K562 (cell line): ENCODE results near the gene ROPN1B. TPM values are rescaled to one million over a fixed set of nuclear protein-coding genes. Genes with fewer than 3 reads are reported as not detected.

Experiments used
- ATAC-seq: fragments of 200-7000 bp; cut with Tn5 transposase; 3 replicates; pipeline ENCODE4 v1.9.1; 2020; ENCODE audit warnings: moderate library complexity
- BruUV-seq: library from RNA; stranded (reverse); fragments of 400-500 nt; replicated peaks from 2 replicates; lab custom pipeline; 2021; lab: Mats Ljungman, UMichigan
- CTCF ChIA-PET: fragments of 300-600 bp; formaldehyde crosslinking; extraction: SDS; loops from one replicate; lab custom pipeline; 2021; ENCODE audit warnings: low intra/inter-chr PET ratio; lab: Yijun Ruan, JAX
- POLR2A ChIA-PET: fragments of 300-600, 350-650 bp; sonication (Branson Sonifier 250); formaldehyde crosslinking; extraction: SDS; loops from one replicate; lab custom pipeline; 2021; ENCODE audit warnings: antibody characterized with exemption, inconsistent platforms; lab: Yijun Ruan, JAX
- DNase-seq, 4 experiments: peaks; one replicate each; pipeline versions ENCODE4 v3.0.0 to v3.0.0-alpha.2; 2011 to 2018; ENCODE audit warnings: low spot score in 3 of 4, mixed read lengths in 3 of 4; ENCODE audit errors: extremely low read depth in 1 of 4
- FAIRE-seq: peaks from 2 replicates; lab custom pipeline; 2011; peaks lifted over from hg19 to GRCh38; lab: Jason Lieb, UNC
- H2AFZ ChIP-seq: 2 replicates; pipeline ENCODE4 v1.6.0; 2011; ENCODE audit warnings: low read depth, low read length, control low read depth, inconsistent platforms
- H3K27ac ChIP-seq: fragments of 200-600 bp; 3 replicates; pipeline ENCODE4 v1.8.0; 2011; ENCODE audit warnings: low read depth, mild to moderate bottlenecking, control low read depth, inconsistent platforms, low read length, moderate library complexity, mixed read lengths; ENCODE audit errors: extremely low read depth
- H3K27me3 ChIP-seq, 2 experiments: fragments of 300-600 bp in 1 of 2; 2 replicates in 1 of 2; 3 replicates in 1 of 2; pipeline versions ENCODE4 v1.6.0 to v1.8.0; 2011; ENCODE audit warnings: inconsistent platforms in 2 of 2, low read length in 2 of 2, mild to moderate bottlenecking in 1 of 2, mixed read lengths in 1 of 2, moderate library complexity in 1 of 2; ENCODE audit not compliant: control insufficient read depth in 2 of 2, insufficient read depth in 2 of 2
- H3K36me3 ChIP-seq: fragments of 300-600 bp; 3 replicates; pipeline ENCODE4 v1.8.0; 2011; ENCODE audit warnings: mild to moderate bottlenecking, low read length, inconsistent platforms; ENCODE audit not compliant: control insufficient read depth, insufficient read depth
- H3K4me1 ChIP-seq, 2 experiments: fragments of 200-600 bp in 1 of 2; replicated peaks in 1 of 2; 2 replicates in 1 of 2; 3 replicates in 1 of 2; pipeline versions ENCODE4 v1.5.1 to v1.8.0; 2011; ENCODE audit warnings: inconsistent platforms in 2 of 2, low read length in 2 of 2, mild to moderate bottlenecking in 1 of 2, mixed read lengths in 1 of 2, moderate library complexity in 1 of 2; ENCODE audit not compliant: control insufficient read depth in 2 of 2, insufficient read depth in 2 of 2
- H3K4me2 ChIP-seq: 2 replicates; pipeline ENCODE4 v1.6.1; 2011; ENCODE audit warnings: low read length, control low read depth, inconsistent platforms, mixed read lengths; ENCODE audit not compliant: insufficient read depth
- H3K4me3 ChIP-seq: fragments of 200-600 bp; sonication (generic), shearing (Covaris generic); 2 replicates; pipeline ENCODE4 v1.5.1; 2016; ENCODE audit warnings: control low read depth, inconsistent platforms
- H3K79me2 ChIP-seq: fragments of 200-600 bp; 3 replicates; pipeline ENCODE4 v1.8.0; 2011; ENCODE audit warnings: low read length, inconsistent platforms; ENCODE audit not compliant: control insufficient read depth, insufficient read depth
- H3K9ac ChIP-seq, 2 experiments: 2 replicates each; pipeline versions ENCODE4 v1.6.0 to v1.6.1; 2011; ENCODE audit warnings: low read depth in 2 of 2, low read length in 2 of 2, control low read depth in 1 of 2, inconsistent platforms in 1 of 2, mild to moderate bottlenecking in 1 of 2, mixed read lengths in 1 of 2; ENCODE audit not compliant: insufficient read depth in 1 of 2
- H3K9me1 ChIP-seq: one replicate; pipeline ENCODE4 v1.6.0; 2011; ENCODE audit warnings: inconsistent platforms, mild to moderate bottlenecking, low read length, moderate library complexity; ENCODE audit not compliant: control insufficient read depth, insufficient read depth
- H3K9me3 ChIP-seq: replicated peaks from 2 replicates; pipeline ENCODE4 v1.5.1; 2011; ENCODE audit warnings: low read depth, low read length, inconsistent platforms; ENCODE audit not compliant: control insufficient read depth, insufficient read depth
- H4K20me1 ChIP-seq: replicated peaks from 2 replicates; pipeline ENCODE4 v1.6.1; 2011; ENCODE audit warnings: low read length, inconsistent platforms, mixed read lengths; ENCODE audit not compliant: control insufficient read depth, insufficient read depth
- CBX1 ChIP-seq: sonication (generic); IDR thresholded peaks from 2 replicates; pipeline ENCODE4 v1.6.1; 2016; ENCODE audit warnings: antibody characterized with exemption, low read depth, mild to moderate bottlenecking
- COPS2 ChIP-seq: fragments of 450-650 bp; conservative IDR thresholded peaks from 2 replicates; pipeline ENCODE4 v1.6.1; 2016; ENCODE audit warnings: mild to moderate bottlenecking, moderate library complexity
- CUX1 ChIP-seq: fragments of 200-800 bp; sonication (Bioruptor generic); IDR thresholded peaks from 2 replicates; pipeline ENCODE4 v1.6.1; 2016; ENCODE audit warnings: missing genetic modification characterization, missing compliant biosample characterization
- FUS ChIP-seq: fragments of 200-400 bp; formaldehyde crosslinking; optimal IDR thresholded peaks from 2 replicates; pipeline ENCODE3; 2017; ENCODE audit warnings: low read depth, low read length
- LCOR ChIP-seq: sonication (generic); formaldehyde crosslinking; IDR thresholded peaks from 2 replicates; pipeline ENCODE4 v1.8.0; 2022; ENCODE audit warnings: mild to moderate bottlenecking, missing genetic modification reagents
- POLR2AphosphoS2 ChIP-seq: IDR thresholded peaks from 2 replicates; pipeline ENCODE4 v1.6.1; 2012; ENCODE audit warnings: low read length, improper control_type of control experiment
- PTBP1 ChIP-seq: fragments of 200-400 bp; formaldehyde crosslinking; IDR thresholded peaks from 2 replicates; pipeline ENCODE4 v1.6.1; 2017; ENCODE audit warnings: low read depth, low read length
- SMARCC2 ChIP-seq: fragments of 450-650 bp; IDR thresholded peaks from 2 replicates; pipeline ENCODE4 v1.6.1; 2017; ENCODE audit warnings: antibody characterized with exemption, moderate library complexity, mild to moderate bottlenecking, low read depth
- ZBTB1 ChIP-seq: sonication (generic); formaldehyde crosslinking; IDR thresholded peaks from 2 replicates; pipeline ENCODE4 v1.8.1; 2023; ENCODE audit warnings: missing genetic modification reagents, low read depth, mild to moderate bottlenecking, borderline replicate concordance
- ZKSCAN8 ChIP-seq: fragments of 200-800 bp; sonication (Bioruptor generic); IDR thresholded peaks from 2 replicates; pipeline ENCODE4 v1.6.1; 2016; ENCODE audit warnings: missing genetic modification characterization, missing compliant biosample characterization
- ZNF263 ChIP-seq: sonication (generic); formaldehyde crosslinking; IDR thresholded peaks from 2 replicates; pipeline ENCODE4 v1.8.0; 2022; ENCODE audit warnings: mild to moderate bottlenecking, missing genetic modification reagents, borderline replicate concordance
- WGBS: fragments of 100-300 bp; shearing (Covaris generic); methylation state at CpG from one replicate; pipeline ENCODE4 v1.1.6; 2016; ENCODE audit warnings: low coverage, mixed read lengths; ENCODE audit not compliant: insufficient coverage; ENCODE audit errors: missing lambda C conversion rate; 5-methylcytosine and 5-hydroxymethylcytosine counted together
- in situ Hi-C: fragments of 300-500 bp; cut with MboI; formaldehyde crosslinking; loops from 4 replicates; pipeline ENCODE4 v1.15.0; 2018; ENCODE audit warnings: inconsistent platforms, mixed read lengths
- intact Hi-C: fragments of 100-400 bp; cut with micrococcal nuclease; formaldehyde crosslinking; loops from 2 replicates; pipeline ENCODE4 v1.14.2; 2022
- polyA plus RNA-seq, 8 experiments: library from polyadenylated mRNA; depleted of rRNA in 4 of 8; stranded (reverse) in 5 of 8; unstranded in 3 of 8; fragments of >200 nt; fragmentation: Nextera tagmentation in 2 of 8; fragmentation: Illumina TruSeq in 1 of 8; extraction: Ambion mirVana in 2 of 8; extraction: Trizol in 1 of 8; gene quantifications; 2 replicates each; pipeline versions ENCODE4 v1.2.1 to v1.2.3, GENCODE V29; 2011 to 2014; ENCODE audit warnings: inconsistent platforms in 1 of 8, missing spikeins in 1 of 8
- total RNA-seq, 7 experiments: library from RNA; depleted of rRNA in 6 of 7; stranded (reverse); fragments of >200 nt in 6 of 7; fragmentation: Illumina TruSeq in 2 of 7; extraction: Trizol in 2 of 7; gene quantifications; 2 replicates each; pipeline versions ENCODE4 v1.2.1 to v1.2.3, GENCODE V29; 2011 to 2021; ENCODE audit warnings: low replicate concordance in 1 of 7

ROPN1B gene
- total and polyA plus RNA-seq, 9 of the 15 experiments (the other 6 are each of a cell fraction or from before 2014, with no cell fraction given), result not detected

GRCh38 chr3:126015075-126015474, 46.1 kb downstream of the ROPN1B start:
- FAIRE-seq, result no peak
- H3K4me3 ChIP-seq, result no peak overlapping the region
- no peak for DNase-seq
- POLR2A ChIA-PET, result no interaction called here
- H3K79me2 ChIP-seq, result no peaks in the 10 kb centered on the region
- WGBS, result 51% methylated on average over 4 of the region's 10 CpGs
- H3K9ac ChIP-seq, result no peak overlapping the region
- H3K27ac ChIP-seq, result no peak overlapping the region
- H3K4me2 ChIP-seq, result no peak overlapping the region
- H3K36me3 ChIP-seq, result no peaks in the 10 kb centered on the region
- H3K27me3 ChIP-seq, result no peaks in the 10 kb centered on the region
- no peaks in the 10 kb centered on the region for H3K9me1 ChIP-seq
- intact Hi-C loops, result no loop called here
- in situ Hi-C loops, result no loop called here
- H2AFZ ChIP-seq, result no peak overlapping the region
- H4K20me1 ChIP-seq, result no peaks in the 10 kb centered on the region
- no TSS peak for BruUV-seq
- H3K9me3 ChIP-seq, result no peaks in the 10 kb centered on the region
- no peak for TF ChIP-seq LCOR (CRISPR knock-in tag)
- no peak for TF ChIP-seq FUS
- no peak for TF ChIP-seq ZNF263 (CRISPR knock-in tag)
- TF ChIP-seq SMARCC2, result no peak
- no peak for ATAC-seq
- CTCF ChIA-PET, result no interaction called here
- no peaks in the 10 kb centered on the region for H3K4me1 ChIP-seq

DNA sequence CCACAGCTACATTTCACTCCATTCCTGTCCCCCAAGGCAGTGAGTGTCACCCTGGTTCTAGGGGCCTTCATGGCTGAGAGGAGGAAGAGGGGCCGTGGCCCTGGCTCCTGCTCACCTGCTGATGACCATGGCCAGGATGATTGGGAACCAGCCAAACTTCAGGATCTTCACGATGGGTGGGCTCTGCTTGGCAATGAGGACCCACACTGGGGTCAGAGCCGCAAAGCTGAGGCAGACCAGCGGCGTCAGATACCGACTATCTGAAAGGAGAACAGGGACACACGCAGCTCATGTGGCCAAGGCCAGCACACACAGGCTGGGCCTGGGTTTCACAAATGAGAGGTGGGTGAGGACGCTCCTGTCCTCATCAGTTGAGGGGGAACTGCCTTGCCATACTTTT, 47.6 kb downstream of the ROPN1B start:
- H3K27me3 ChIP-seq, result no peaks in the 10 kb centered on the region
- H3K4me1 ChIP-seq, result no peaks in the 10 kb centered on the region
- H4K20me1 ChIP-seq, result no peaks in the 10 kb centered on the region
- no TSS peak for BruUV-seq
- POLR2A ChIA-PET, result interaction anchor here (0.6 kb wide), 1 partner anchor 107 kb away, joined by 3 read pairs; no protein-coding TSS in a partner anchor
- H3K9ac ChIP-seq, result no peak overlapping the region
- FAIRE-seq, result no peak
- no peak for DNase-seq
- H3K9me1 ChIP-seq, result no peaks in the 10 kb centered on the region
- H3K36me3 ChIP-seq, result no peaks in the 10 kb centered on the region
- no peak overlapping the region for H3K4me3 ChIP-seq
- no peak overlapping the region for H2AFZ ChIP-seq
- H3K27ac ChIP-seq, result no peak overlapping the region
- intact Hi-C loops (no loop called here), in situ Hi-C loops (no loop called here)
- no peak for ATAC-seq
- CTCF ChIA-PET, result no interaction called here
- no peak overlapping the region for H3K4me2 ChIP-seq
- H3K9me3 ChIP-seq, result no peaks in the 10 kb centered on the region
- no peaks in the 10 kb centered on the region for H3K79me2 ChIP-seq
- WGBS, result 69% methylated on average over 7 of the region's 8 CpGs
- no peak for TF ChIP-seq ZKSCAN8 (CRISPR knock-in tag)
- TF ChIP-seq CBX1, result no peak
- TF ChIP-seq ZBTB1 (CRISPR knock-in tag), result no peak
- TF ChIP-seq COPS2, result no peak
- TF ChIP-seq CUX1 (CRISPR knock-in tag), result no peak
- no peak for TF ChIP-seq POLR2AphosphoS2
- no peak for TF ChIP-seq PTBP1
